Adrenal gland (tissue), 5 donors: Measurements from ENCODE around the gene SRPK2.

Experiments used
- CTCF ChIP-seq, 6 experiments: fragments of 450-650 bp in 4 of 6; fragments of 200-600 bp in 2 of 6; sonication (generic) in 1 of 6; IDR thresholded peaks; 1 replicate in 5 of 6; 2 replicates in 1 of 6; pipeline versions ENCODE4 v1.5.1 to v1.8.0; 2016 to 2021; ENCODE audit warnings: antibody characterized with exemption in 6 of 6, mild to moderate bottlenecking in 2 of 6, moderate library complexity in 1 of 6
- POLR2A ChIP-seq, 2 donors: fragments of 450-650 bp; IDR thresholded peaks; one replicate each; pipeline ENCODE4 v1.6.1; 2017; ENCODE audit warnings: antibody characterized with exemption in 2 of 2, mild to moderate bottlenecking in 2 of 2, moderate library complexity in 1 of 2
- donor health status: DM: no; HTN: no; CAD: no.

GRCh38 chr7:105296491-105296890, 92.2 kb downstream of the SRPK2 start:
- TF ChIP-seq POLR2A (IDR thresholded peaks at IDR 0.05) = no peak
- TF ChIP-seq CTCF (IDR thresholded peaks at IDR 0.05) = no peak
